Measurements from ENCODE around the gene SNX9. TPM values are rescaled to one million over a fixed set of nuclear protein-coding genes. Genes with fewer than 3 reads are reported as not detected.

Gene SNX9
- total and polyA plus RNA-seq, 5 donors from 2014 or later, result 16.4 to 31.6 (median 21.0) TPM

DNA sequence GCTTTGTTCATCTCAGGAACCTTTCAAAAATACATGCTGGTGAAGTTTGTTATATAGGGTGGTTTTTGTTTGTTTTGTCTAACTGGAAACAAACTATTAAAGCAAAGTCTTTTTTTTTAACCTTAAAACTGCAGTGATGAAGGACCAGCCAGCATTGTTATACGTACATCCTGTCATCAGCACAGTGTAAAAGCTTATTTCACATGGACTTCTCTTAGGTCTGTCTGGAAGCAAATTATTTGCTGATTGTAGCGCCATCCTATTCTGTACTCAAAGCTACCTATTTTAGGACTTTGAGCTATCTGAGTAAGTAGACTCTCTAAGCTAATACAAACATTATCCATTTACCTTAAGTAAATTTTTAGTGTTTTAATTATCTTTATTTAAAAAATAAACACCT lies 61.7 kb downstream of the SNX9 start:
- Histone ChIP-seq H3K4me3 (ENCODE audit: low read depth, low read length) (peak overlapping the region; percentile 61), H3K9me3 (ENCODE audit: control insufficient read depth in 2 of 2, low read length in 2 of 2) (no peaks in the 10 kb centered on the region), H3K4me1 (ENCODE audit: control insufficient read depth, insufficient read depth, low read length, poor library complexity, severe bottlenecking) (peaks cover 45% of the 10 kb centered on the region), H3K27ac (ENCODE audit: insufficient read depth, low read length, poor library complexity, severe bottlenecking) (peak overlapping the region; percentile 96), H3K36me3 (ENCODE audit: control insufficient read depth, insufficient read depth, low read length) (peaks cover 12% of the 10 kb centered on the region), H3K27me3 (ENCODE audit: control insufficient read depth, insufficient read depth, low read length) (no peaks in the 10 kb centered on the region)
- peaks cover 28 to 86% (median 50%) of the 10 kb centered on the region in 4 donors for H3K4me1 Mint-ChIP-seq
- no peaks in the 10 kb centered on the region for H3K27me3 Mint-ChIP-seq
- no peaks in the 10 kb centered on the region for H3K9me3 Mint-ChIP-seq
- ATAC-seq (ENCODE audit: low read depth in 2 of 2) (peak; percentile 32 to 54), DNase-seq (peak in 2 of 3 donors; percentile 53 to 66)
- H3K4me3 Mint-ChIP-seq, result peak overlapping the region; percentile 12 to 76 (median 46)
- peak overlapping the region; percentile 97 to 98 (median 98) for H3K27ac Mint-ChIP-seq
- H3K36me3 Mint-ChIP-seq, result peaks cover 55% of the 10 kb centered on the region

DNA sequence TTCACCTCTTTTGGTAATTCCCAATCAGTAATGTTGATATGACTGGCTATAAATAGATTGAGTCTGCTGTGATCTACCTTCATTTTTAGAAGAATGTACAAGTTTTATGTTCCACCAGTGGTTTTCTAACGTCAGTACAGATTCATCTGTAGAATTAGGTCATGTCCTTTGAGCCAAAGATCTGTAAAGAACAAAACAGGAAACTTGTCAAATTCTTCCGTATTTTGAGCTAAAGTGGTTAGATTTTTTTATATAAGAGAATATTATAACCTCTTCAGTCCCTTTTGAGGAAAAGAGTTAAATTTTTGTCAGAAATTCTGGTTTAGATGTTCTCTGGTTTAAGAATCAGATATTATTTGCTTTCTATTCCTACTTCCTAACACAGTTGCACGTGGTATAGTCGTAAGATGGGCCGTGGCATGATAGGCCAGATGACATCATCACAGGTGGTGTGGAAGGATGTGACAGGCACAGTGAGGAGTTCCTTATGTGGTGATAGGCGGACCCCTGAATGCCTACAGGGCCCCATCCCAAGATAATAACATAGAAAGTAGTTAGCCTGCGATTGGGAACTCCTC lies 62.3 kb downstream of the SNX9 start:
- Mint-ChIP-seq H3K36me3 (peaks cover 53% of the 10 kb centered on the region), H3K4me1 (peaks cover 22 to 85% (median 47%) of the 10 kb centered on the region in 4 donors), H3K27ac (peak overlapping the region; percentile 96 to 98 (median 98)), H3K9me3 (no peaks in the 10 kb centered on the region), H3K27me3 (no peaks in the 10 kb centered on the region), H3K4me3 (peak overlapping the region in 3 of 4 donors; percentile 19 to 72 (median 57))
- peaks cover 12% of the 10 kb centered on the region for H3K36me3 ChIP-seq (ENCODE audit: control insufficient read depth, insufficient read depth, low read length)
- H3K27ac ChIP-seq (ENCODE audit: insufficient read depth, low read length, poor library complexity, severe bottlenecking), result peak overlapping the region; percentile 96
- peak; percentile 63 to 88 (median 87) for DNase-seq
- no peaks in the 10 kb centered on the region for H3K27me3 ChIP-seq (ENCODE audit: control insufficient read depth, insufficient read depth, low read length)
- H3K4me1 ChIP-seq (ENCODE audit: control insufficient read depth, insufficient read depth, low read length, poor library complexity, severe bottlenecking), result peaks cover 39% of the 10 kb centered on the region
- peak overlapping the region; percentile 61 for H3K4me3 ChIP-seq (ENCODE audit: low read depth, low read length)
- H3K9me3 ChIP-seq (ENCODE audit: control insufficient read depth in 2 of 2, low read length in 2 of 2), result no peaks in the 10 kb centered on the region
- peak; percentile 82 to 86 for ATAC-seq (ENCODE audit: low read depth in 2 of 2)

DNA sequence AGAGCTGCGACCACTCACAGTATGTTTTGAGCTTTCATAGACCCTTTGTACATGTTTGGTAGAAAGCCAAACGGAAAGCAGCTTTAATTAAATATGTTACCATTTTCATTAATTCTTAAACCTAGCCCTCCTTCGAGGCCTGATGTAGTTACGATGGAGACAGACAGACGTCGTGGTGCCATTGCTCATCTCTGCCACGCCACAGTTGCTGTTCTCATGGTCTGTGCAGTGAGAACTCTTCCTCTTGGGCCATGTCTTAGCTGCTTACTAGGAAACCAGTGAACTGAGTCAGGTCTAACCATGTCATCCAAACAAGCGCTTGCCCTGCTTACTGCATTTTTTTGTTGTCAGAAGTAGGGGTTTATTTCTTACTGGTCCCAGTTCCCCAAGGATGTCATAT lies 62.8 kb downstream of the SNX9 start:
- Histone ChIP-seq H3K36me3 (ENCODE audit: control insufficient read depth, insufficient read depth, low read length) (peaks cover 12% of the 10 kb centered on the region), H3K4me1 (ENCODE audit: control insufficient read depth, insufficient read depth, low read length, poor library complexity, severe bottlenecking) (peaks cover 37% of the 10 kb centered on the region), H3K27ac (ENCODE audit: insufficient read depth, low read length, poor library complexity, severe bottlenecking) (peak overlapping the region; percentile 96), H3K4me3 (ENCODE audit: low read depth, low read length) (peak overlapping the region; percentile 61), H3K9me3 (ENCODE audit: control insufficient read depth in 2 of 2, low read length in 2 of 2) (no peaks in the 10 kb centered on the region), H3K27me3 (ENCODE audit: control insufficient read depth, insufficient read depth, low read length) (no peaks in the 10 kb centered on the region)
- Mint-ChIP-seq H3K9me3 (no peaks in the 10 kb centered on the region), H3K36me3 (peaks cover 55% of the 10 kb centered on the region), H3K27me3 (no peaks in the 10 kb centered on the region), H3K4me1 (peaks cover 18 to 85% (median 46%) of the 10 kb centered on the region in 4 donors), H3K27ac (peak overlapping the region; percentile 96 to 98 (median 98)), H3K4me3 (peak overlapping the region in 3 of 4 donors; percentile 19 to 72 (median 57))
- DNase-seq (no peak), ATAC-seq (ENCODE audit: low read depth in 2 of 2) (no peak)

DNA sequence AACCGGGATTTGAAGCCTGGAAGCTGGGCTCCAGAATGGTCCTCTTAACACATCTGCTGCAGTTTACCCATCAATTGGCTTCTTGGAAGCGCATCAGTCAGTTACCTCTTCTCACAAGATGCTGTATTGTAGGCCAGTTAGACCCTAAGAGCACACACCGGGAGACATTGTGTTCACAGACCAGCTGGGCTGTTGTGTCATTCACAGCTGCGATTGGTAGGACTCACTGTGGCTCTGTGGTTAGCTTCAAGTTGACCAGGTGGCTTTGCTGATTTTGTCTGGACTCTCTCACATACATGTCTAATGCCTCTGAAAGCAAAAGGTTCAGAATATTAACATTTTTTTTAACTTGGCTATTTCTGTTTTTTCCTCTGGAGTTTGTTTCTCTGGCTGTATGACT lies 64.8 kb downstream of the SNX9 start:
- Mint-ChIP-seq H3K36me3 (peaks cover 41% of the 10 kb centered on the region), H3K9me3 (no peaks in the 10 kb centered on the region), H3K27me3 (no peaks in the 10 kb centered on the region), H3K4me3 (no peak overlapping the region), H3K27ac (peak overlapping the region in 2 of 3 donors; percentile 98), H3K4me1 (peaks cover 31 to 85% (median 54%) of the 10 kb centered on the region in 4 donors)
- Histone ChIP-seq H3K4me1 (ENCODE audit: control insufficient read depth, insufficient read depth, low read length, poor library complexity, severe bottlenecking) (peaks cover 52% of the 10 kb centered on the region), H3K4me3 (ENCODE audit: low read depth, low read length) (no peak overlapping the region), H3K27ac (ENCODE audit: insufficient read depth, low read length, poor library complexity, severe bottlenecking) (no peak overlapping the region), H3K36me3 (ENCODE audit: control insufficient read depth, insufficient read depth, low read length) (peaks cover 5% of the 10 kb centered on the region), H3K9me3 (ENCODE audit: control insufficient read depth in 2 of 2, low read length in 2 of 2) (no peaks in the 10 kb centered on the region), H3K27me3 (ENCODE audit: control insufficient read depth, insufficient read depth, low read length) (no peaks in the 10 kb centered on the region)
- DNase-seq (no peak), ATAC-seq (ENCODE audit: low read depth in 2 of 2) (no peak)

DNA sequence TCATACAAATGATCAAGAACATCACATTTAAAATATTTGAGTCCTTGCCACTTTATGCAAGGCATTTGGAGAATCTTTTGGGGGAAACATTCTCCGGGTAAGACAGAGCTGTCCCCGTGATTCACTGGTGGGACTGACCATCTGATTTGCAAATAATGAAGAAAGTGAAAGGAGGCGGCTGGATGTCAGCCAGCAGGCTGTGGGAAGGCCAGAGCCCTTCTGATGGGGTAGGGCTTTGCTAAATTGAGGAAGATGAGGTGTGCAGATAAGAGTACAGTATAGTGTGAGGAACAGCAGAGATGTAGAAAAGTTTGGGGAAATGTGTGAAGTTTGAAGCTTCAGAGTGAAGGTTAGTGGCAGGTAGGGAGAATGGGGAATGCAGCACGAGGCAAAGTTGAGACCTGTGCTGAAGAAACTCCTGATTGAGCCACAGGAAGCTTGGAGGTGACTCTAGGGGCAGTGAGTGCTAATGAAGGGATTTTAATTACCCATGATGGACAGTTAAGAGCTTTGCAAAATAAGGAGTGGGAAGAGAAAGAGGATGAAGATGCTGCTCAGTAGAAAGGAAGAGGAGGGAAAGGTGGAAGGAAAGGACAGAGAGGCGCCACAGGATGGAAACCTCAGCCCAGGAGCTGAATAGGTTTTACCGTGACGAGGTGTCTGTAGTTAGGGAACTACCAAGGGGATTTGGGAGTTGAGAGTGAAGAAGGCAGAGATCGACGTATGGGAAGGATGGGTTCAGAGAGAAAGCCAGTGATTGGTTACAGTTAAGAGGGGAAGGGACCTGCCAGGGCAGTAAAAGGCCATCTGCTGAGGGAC lies 68.7 kb downstream of the SNX9 start:
- no peaks in the 10 kb centered on the region for H3K9me3 Mint-ChIP-seq
- no peaks in the 10 kb centered on the region for H3K27me3 Mint-ChIP-seq
- ATAC-seq (ENCODE audit: low read depth in 2 of 2) (no peak), DNase-seq (no peak)
- peaks cover 24 to 63% (median 44%) of the 10 kb centered on the region in 4 donors for H3K4me1 Mint-ChIP-seq
- Histone ChIP-seq H3K4me1 (ENCODE audit: control insufficient read depth, insufficient read depth, low read length, poor library complexity, severe bottlenecking) (peaks cover 20% of the 10 kb centered on the region), H3K36me3 (ENCODE audit: control insufficient read depth, insufficient read depth, low read length) (peaks cover 5% of the 10 kb centered on the region), H3K4me3 (ENCODE audit: low read depth, low read length) (no peak overlapping the region), H3K27ac (ENCODE audit: insufficient read depth, low read length, poor library complexity, severe bottlenecking) (no peak overlapping the region), H3K9me3 (ENCODE audit: control insufficient read depth in 2 of 2, low read length in 2 of 2) (no peaks in the 10 kb centered on the region), H3K27me3 (ENCODE audit: control insufficient read depth, insufficient read depth, low read length) (no peaks in the 10 kb centered on the region)
- peak overlapping the region; percentile 63 to 97 (median 95) for H3K27ac Mint-ChIP-seq
- H3K4me3 Mint-ChIP-seq, result peak overlapping the region; percentile 5 to 81 (median 12)
- H3K36me3 Mint-ChIP-seq, result peaks cover 39% of the 10 kb centered on the region

DNA sequence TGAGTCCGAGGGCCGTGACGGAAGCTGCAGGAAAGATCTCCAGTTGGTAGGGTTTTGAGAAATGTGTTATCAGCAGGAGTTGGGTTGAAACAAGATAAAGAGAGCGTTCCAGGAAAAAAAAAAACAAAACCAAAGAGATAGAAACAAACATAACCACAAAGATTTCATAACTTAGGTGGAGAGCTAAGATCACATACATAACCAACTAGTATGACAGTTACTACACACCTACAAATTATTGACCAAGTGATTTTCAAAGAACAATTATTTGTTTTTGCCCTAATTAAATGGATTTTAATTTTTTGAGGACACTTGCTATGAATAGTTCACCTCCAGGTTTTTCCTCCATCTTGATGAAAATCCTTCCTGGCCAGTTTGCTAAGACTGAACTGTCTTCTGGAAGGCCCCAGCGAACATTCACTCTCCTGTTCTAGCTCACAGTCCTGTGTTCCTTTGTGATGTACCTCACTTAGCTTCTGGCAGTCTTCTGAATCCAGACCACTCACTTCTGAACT lies 69.4 kb downstream of the SNX9 start:
- peak overlapping the region; percentile 7 to 81 (median 27) for H3K4me3 Mint-ChIP-seq
- peak in 2 of 3 donors; percentile 22 to 52 for DNase-seq
- H3K27me3 Mint-ChIP-seq, result no peaks in the 10 kb centered on the region
- H3K9me3 ChIP-seq (ENCODE audit: control insufficient read depth in 2 of 2, low read length in 2 of 2), result no peaks in the 10 kb centered on the region
- H3K4me1 Mint-ChIP-seq, result peaks cover 24 to 56% (median 41%) of the 10 kb centered on the region in 4 donors
- peaks cover 37% of the 10 kb centered on the region for H3K36me3 Mint-ChIP-seq
- peak overlapping the region; percentile 2 to 97 (median 95) for H3K27ac Mint-ChIP-seq
- ATAC-seq (ENCODE audit: low read depth in 2 of 2), result no peak
- H3K4me3 ChIP-seq (ENCODE audit: low read depth, low read length), result peak overlapping the region; percentile 9
- peak overlapping the region; percentile 71 for H3K27ac ChIP-seq (ENCODE audit: insufficient read depth, low read length, poor library complexity, severe bottlenecking)
- peaks cover 10% of the 10 kb centered on the region for H3K36me3 ChIP-seq (ENCODE audit: control insufficient read depth, insufficient read depth, low read length)
- H3K27me3 ChIP-seq (ENCODE audit: control insufficient read depth, insufficient read depth, low read length), result no peaks in the 10 kb centered on the region
- no peaks in the 10 kb centered on the region for H3K9me3 Mint-ChIP-seq
- H3K4me1 ChIP-seq (ENCODE audit: control insufficient read depth, insufficient read depth, low read length, poor library complexity, severe bottlenecking), result peaks cover 20% of the 10 kb centered on the region

DNA sequence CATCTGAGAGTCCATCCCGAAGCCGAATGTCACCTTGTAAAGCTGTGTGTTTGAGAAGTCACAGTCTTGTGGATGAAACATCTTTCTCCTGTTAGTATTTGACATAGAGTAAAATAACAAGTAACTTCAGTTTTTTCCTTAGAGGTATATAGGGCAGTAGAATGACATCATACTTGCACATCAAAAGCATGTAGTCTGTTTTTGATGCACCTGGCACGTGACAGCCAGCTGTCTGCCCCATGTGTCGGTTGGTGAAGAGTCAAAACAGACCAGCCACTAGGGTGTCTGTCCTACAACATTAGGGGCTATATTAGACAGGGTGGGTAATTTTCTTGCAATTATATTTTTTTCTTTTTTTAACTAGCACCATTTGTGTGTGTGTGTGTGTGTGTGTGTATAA lies 70.2 kb downstream of the SNX9 start:
- Histone ChIP-seq H3K27me3 (ENCODE audit: control insufficient read depth, insufficient read depth, low read length) (no peaks in the 10 kb centered on the region), H3K36me3 (ENCODE audit: control insufficient read depth, insufficient read depth, low read length) (peaks cover 15% of the 10 kb centered on the region), H3K9me3 (ENCODE audit: control insufficient read depth in 2 of 2, low read length in 2 of 2) (no peaks in the 10 kb centered on the region), H3K4me3 (ENCODE audit: low read depth, low read length) (peak overlapping the region; percentile 30), H3K4me1 (ENCODE audit: control insufficient read depth, insufficient read depth, low read length, poor library complexity, severe bottlenecking) (peaks cover 20% of the 10 kb centered on the region), H3K27ac (ENCODE audit: insufficient read depth, low read length, poor library complexity, severe bottlenecking) (peak overlapping the region; percentile 71)
- Mint-ChIP-seq H3K36me3 (peaks cover 30% of the 10 kb centered on the region), H3K4me1 (peaks cover 27 to 52% (median 37%) of the 10 kb centered on the region in 4 donors), H3K9me3 (no peaks in the 10 kb centered on the region), H3K27ac (peak overlapping the region in 2 of 3 donors; percentile 95 to 97), H3K4me3 (peak overlapping the region; percentile 1 to 65 (median 38)), H3K27me3 (no peaks in the 10 kb centered on the region)
- ATAC-seq (ENCODE audit: low read depth in 2 of 2) (peak; percentile 88 to 94), DNase-seq (peak; percentile 64 to 85 (median 75))

Measured in CD4-positive, CD25-positive, alpha-beta regulatory T cell (primary cell).